ENCODE results near the gene SAMD11.

SAMD11 gene

GRCh38 chr1:947958-948357, 24.2 kb downstream of the SAMD11 start:
- DNase-seq (ENCODE audit: low spot score), result no peak

GRCh38 chr1:950268-950667, 26.5 kb downstream of the SAMD11 start:
- no peak for DNase-seq (ENCODE audit: low spot score)

GRCh38 chr1:950881-951280, 27.2 kb downstream of the SAMD11 start:
- no peak for DNase-seq (ENCODE audit: low spot score)

GRCh38 chr1:951364-951763, 27.6 kb downstream of the SAMD11 start:
- DNase-seq (ENCODE audit: low spot score), result no peak

- no peak for DNase-seq (ENCODE audit: low spot score)
These were observed 28.5 kb downstream of the SAMD11 start for GRCh38 chr1:952201-952600.

- no peak for DNase-seq (ENCODE audit: low spot score)
These were observed 28.9 kb downstream of the SAMD11 start for GRCh38 chr1:952603-953002.

GRCh38 chr1:953524-954320, 30.0 kb downstream of the SAMD11 start:
- no peak for DNase-seq (ENCODE audit: low spot score)

- DNase-seq (ENCODE audit: low spot score), result no peak
These were observed 31.2 kb downstream of the SAMD11 start for GRCh38 chr1:954927-955326.

- no peak for DNase-seq (ENCODE audit: low spot score)
These were observed 31.8 kb downstream of the SAMD11 start for GRCh38 chr1:955474-955873.

GRCh38 chr1:956636-957035, 32.9 kb downstream of the SAMD11 start:
- no peak for DNase-seq (ENCODE audit: low spot score)

- DNase-seq (ENCODE audit: low spot score), result peak; percentile 97
These were observed 35.4 kb downstream of the SAMD11 start, which contains the start of gene NOC2L for GRCh38 chr1:958823-959730. Gene NOC2L (minus strand): TSS chr1:959256. CDS start chr1:959240, 16 bp downstream.

GRCh38 chr1:959731-960362, 36.1 kb downstream of the SAMD11 start:
- DNase-seq (ENCODE audit: low spot score), result no peak

- DNase-seq (ENCODE audit: low spot score), result peak; percentile 91
These were observed 36.8 kb downstream of the SAMD11 start, which contains the start of gene KLHL17 for GRCh38 chr1:960363-961131. Gene KLHL17 (plus strand): TSS chr1:960584. CDS start chr1:960694, 110 bp downstream.

GRCh38 chr1:961132-961669, 37.5 kb downstream of the SAMD11 start:
- DNase-seq (ENCODE audit: low spot score), result peak; percentile 66

- DNase-seq (ENCODE audit: low spot score), result no peak
These were observed 38.9 kb downstream of the SAMD11 start for GRCh38 chr1:962381-963300.

GRCh38 chr1:963301-963651, 39.6 kb downstream of the SAMD11 start:
- DNase-seq (ENCODE audit: low spot score), result no peak

- DNase-seq (ENCODE audit: low spot score), result no peak
These were observed 40.2 kb downstream of the SAMD11 start for GRCh38 chr1:963746-964525.

GRCh38 chr1:964691-965525, 41.2 kb downstream of the SAMD11 start:
- no peak for DNase-seq (ENCODE audit: low spot score)

Data from AG08396 (cell line).